GM19328 (cell line): ENCODE results near the gene EIF4H.
"Not testable (repeated sequence)": the region's sequence is repeated elsewhere in the genome, so short reads cannot be mapped to it uniquely, and the experiment has no call there.

ENCODE experiments used
- ATAC-seq: cut with Tn5 transposase; IDR thresholded peaks from one replicate; pipeline ENCODE4 v1.9.1; 2021; ENCODE audit warnings: mild to moderate bottlenecking, moderate library complexity; ENCODE audit not compliant: unreplicated experiment

Gene EIF4H

GRCh38 chr7:74197449-74198124 lies 23.4 kb downstream of the EIF4H start:
- no peak for ATAC-seq

GRCh38 chr7:74199551-74200355 lies 25.6 kb downstream of the EIF4H start:
- ATAC-seq, result no peak

- ATAC-seq, result no peak
These were observed 28.8 kb downstream of the EIF4H start for GRCh38 chr7:74202841-74203556.

GRCh38 chr7:74203956-74204618 lies 29.9 kb downstream of the EIF4H start:
- no peak for ATAC-seq

- ATAC-seq, result not testable (repeated sequence)
These were observed 31.9 kb downstream of the EIF4H start for GRCh38 chr7:74206052-74206451.

GRCh38 chr7:74206589-74207120 lies 32.5 kb downstream of the EIF4H start:
- no peak for ATAC-seq

GRCh38 chr7:74207586-74207985 lies 33.4 kb downstream of the EIF4H start:
- ATAC-seq, result no peak

- not testable (repeated sequence) for ATAC-seq
These were observed 34.1 kb downstream of the EIF4H start for GRCh38 chr7:74208241-74208640.

GRCh38 chr7:74212661-74213060 lies 38.5 kb downstream of the EIF4H start:
- ATAC-seq, result no peak

- ATAC-seq, result no peak
These were observed 40.9 kb downstream of the EIF4H start for GRCh38 chr7:74214816-74215630.

- ATAC-seq, result no peak
These were observed 41.8 kb downstream of the EIF4H start for GRCh38 chr7:74215921-74216320.

GRCh38 chr7:74216361-74216761 lies 42.2 kb downstream of the EIF4H start:
- ATAC-seq, result no peak

GRCh38 chr7:74217455-74218342 lies 43.5 kb downstream of the EIF4H start:
- no peak for ATAC-seq

- ATAC-seq, result no peak
These were observed 44.2 kb downstream of the EIF4H start for GRCh38 chr7:74218343-74218698.

- ATAC-seq, result no peak
These were observed 45.3 kb downstream of the EIF4H start for GRCh38 chr7:74219416-74219815.

GRCh38 chr7:74220229-74220628 lies 46.1 kb downstream of the EIF4H start:
- no peak for ATAC-seq

- no peak for ATAC-seq
These were observed 47.6 kb downstream of the EIF4H start for GRCh38 chr7:74221713-74222112.

- no peak for ATAC-seq
These were observed 48.9 kb downstream of the EIF4H start for GRCh38 chr7:74222851-74223710.
